Liver (tissue), 3 donors: ENCODE results near the gene TTC39A.

Source experiments
- GABPA ChIP-seq, 2 donors: IDR thresholded peaks in 1 of 2; conservative IDR thresholded peaks in 1 of 2; 2 replicates each; pipeline ENCODE4 v1.6.1; 2016; ENCODE audit warnings: antibody characterized with exemption in 2 of 2, mild to moderate bottlenecking in 1 of 2, moderate library complexity in 1 of 2
- NR2F2 ChIP-seq: IDR thresholded peaks from 2 replicates; pipeline ENCODE4 v1.6.1; 2016; ENCODE audit warnings: antibody characterized with exemption
- RAD21 ChIP-seq, 2 donors: IDR thresholded peaks; 2 replicates each; pipeline ENCODE4 v1.6.1; 2016; ENCODE audit warnings: antibody characterized with exemption in 2 of 2, mild to moderate bottlenecking in 2 of 2
- TAF1 ChIP-seq: conservative IDR thresholded peaks from 2 replicates; pipeline ENCODE4 v1.6.1; 2016; ENCODE audit warnings: antibody characterized with exemption, mild to moderate bottlenecking
- YY1 ChIP-seq: IDR thresholded peaks from 2 replicates; pipeline ENCODE4 v1.6.1; 2016; ENCODE audit warnings: antibody characterized with exemption, mild to moderate bottlenecking
- ZBTB33 ChIP-seq: IDR thresholded peaks from 2 replicates; pipeline ENCODE4 v1.6.1; 2016; ENCODE audit warnings: antibody characterized with exemption
- TF ChIP-seq, protein P1 (sequence below): fragments of 150-350 bp; IDR thresholded peaks from 2 replicates; pipeline ENCODE4 v1.5.1; 2017; ENCODE audit warnings: improper control_type of control experiment, low read depth, low read length; ENCODE audit not compliant: missing input control
- TF ChIP-seq, protein P2 (sequence below): IDR thresholded peaks from 2 replicates; pipeline ENCODE4 v1.6.1; 2016; ENCODE audit warnings: antibody characterized with exemption
- TF ChIP-seq, protein P3 (sequence below): IDR thresholded peaks from 2 replicates; pipeline ENCODE4 v1.6.1; 2016; ENCODE audit warnings: antibody characterized with exemption
- TF ChIP-seq, protein P4 (sequence below): IDR thresholded peaks from 2 replicates; pipeline ENCODE4 v1.6.1; 2016; ENCODE audit warnings: antibody characterized with exemption, mild to moderate bottlenecking
- donor health status: healthy.
- donor health status: healthy.

GRCh38 chr1:51288578-51288977, 41.8 kb downstream of the TTC39A start:
- TF ChIP-seq YY1 (peak; percentile 47), RAD21 (IDR thresholded peaks at IDR 0.05) (peak; percentile 30 to 38), ZBTB33 (no peak), TAF1 (no peak), GABPA (IDR thresholded peaks at IDR 0.05 in 1 of 2, conservative IDR thresholded peaks at IDR 0.05 in 1 of 2) (no peak), NR2F2 (no peak)
- TF ChIP-seq, protein P1, sequence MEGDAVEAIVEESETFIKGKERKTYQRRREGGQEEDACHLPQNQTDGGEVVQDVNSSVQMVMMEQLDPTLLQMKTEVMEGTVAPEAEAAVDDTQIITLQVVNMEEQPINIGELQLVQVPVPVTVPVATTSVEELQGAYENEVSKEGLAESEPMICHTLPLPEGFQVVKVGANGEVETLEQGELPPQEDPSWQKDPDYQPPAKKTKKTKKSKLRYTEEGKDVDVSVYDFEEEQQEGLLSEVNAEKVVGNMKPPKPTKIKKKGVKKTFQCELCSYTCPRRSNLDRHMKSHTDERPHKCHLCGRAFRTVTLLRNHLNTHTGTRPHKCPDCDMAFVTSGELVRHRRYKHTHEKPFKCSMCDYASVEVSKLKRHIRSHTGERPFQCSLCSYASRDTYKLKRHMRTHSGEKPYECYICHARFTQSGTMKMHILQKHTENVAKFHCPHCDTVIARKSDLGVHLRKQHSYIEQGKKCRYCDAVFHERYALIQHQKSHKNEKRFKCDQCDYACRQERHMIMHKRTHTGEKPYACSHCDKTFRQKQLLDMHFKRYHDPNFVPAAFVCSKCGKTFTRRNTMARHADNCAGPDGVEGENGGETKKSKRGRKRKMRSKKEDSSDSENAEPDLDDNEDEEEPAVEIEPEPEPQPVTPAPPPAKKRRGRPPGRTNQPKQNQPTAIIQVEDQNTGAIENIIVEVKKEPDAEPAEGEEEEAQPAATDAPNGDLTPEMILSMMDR = no peak
- TF ChIP-seq, protein P2, sequence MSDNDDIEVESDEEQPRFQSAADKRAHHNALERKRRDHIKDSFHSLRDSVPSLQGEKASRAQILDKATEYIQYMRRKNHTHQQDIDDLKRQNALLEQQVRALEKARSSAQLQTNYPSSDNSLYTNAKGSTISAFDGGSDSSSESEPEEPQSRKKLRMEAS = no peak
- TF ChIP-seq, protein P3, sequence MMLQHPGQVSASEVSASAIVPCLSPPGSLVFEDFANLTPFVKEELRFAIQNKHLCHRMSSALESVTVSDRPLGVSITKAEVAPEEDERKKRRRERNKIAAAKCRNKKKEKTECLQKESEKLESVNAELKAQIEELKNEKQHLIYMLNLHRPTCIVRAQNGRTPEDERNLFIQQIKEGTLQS = no peak
- TF ChIP-seq, protein P4, sequence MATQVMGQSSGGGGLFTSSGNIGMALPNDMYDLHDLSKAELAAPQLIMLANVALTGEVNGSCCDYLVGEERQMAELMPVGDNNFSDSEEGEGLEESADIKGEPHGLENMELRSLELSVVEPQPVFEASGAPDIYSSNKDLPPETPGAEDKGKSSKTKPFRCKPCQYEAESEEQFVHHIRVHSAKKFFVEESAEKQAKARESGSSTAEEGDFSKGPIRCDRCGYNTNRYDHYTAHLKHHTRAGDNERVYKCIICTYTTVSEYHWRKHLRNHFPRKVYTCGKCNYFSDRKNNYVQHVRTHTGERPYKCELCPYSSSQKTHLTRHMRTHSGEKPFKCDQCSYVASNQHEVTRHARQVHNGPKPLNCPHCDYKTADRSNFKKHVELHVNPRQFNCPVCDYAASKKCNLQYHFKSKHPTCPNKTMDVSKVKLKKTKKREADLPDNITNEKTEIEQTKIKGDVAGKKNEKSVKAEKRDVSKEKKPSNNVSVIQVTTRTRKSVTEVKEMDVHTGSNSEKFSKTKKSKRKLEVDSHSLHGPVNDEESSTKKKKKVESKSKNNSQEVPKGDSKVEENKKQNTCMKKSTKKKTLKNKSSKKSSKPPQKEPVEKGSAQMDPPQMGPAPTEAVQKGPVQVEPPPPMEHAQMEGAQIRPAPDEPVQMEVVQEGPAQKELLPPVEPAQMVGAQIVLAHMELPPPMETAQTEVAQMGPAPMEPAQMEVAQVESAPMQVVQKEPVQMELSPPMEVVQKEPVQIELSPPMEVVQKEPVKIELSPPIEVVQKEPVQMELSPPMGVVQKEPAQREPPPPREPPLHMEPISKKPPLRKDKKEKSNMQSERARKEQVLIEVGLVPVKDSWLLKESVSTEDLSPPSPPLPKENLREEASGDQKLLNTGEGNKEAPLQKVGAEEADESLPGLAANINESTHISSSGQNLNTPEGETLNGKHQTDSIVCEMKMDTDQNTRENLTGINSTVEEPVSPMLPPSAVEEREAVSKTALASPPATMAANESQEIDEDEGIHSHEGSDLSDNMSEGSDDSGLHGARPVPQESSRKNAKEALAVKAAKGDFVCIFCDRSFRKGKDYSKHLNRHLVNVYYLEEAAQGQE = no peak
